ENCODE data around the gene VARS2. TPM values are rescaled to one million over a fixed set of nuclear protein-coding genes. Genes with fewer than 3 reads are reported as not detected.
A peak's percentile ranks its signal among the peaks of the same experiment; 100 is the strongest.

The VARS2 gene
- polyA plus RNA-seq, 5 donors = 35.3 to 52.5 (median 46.9) TPM

DNA sequence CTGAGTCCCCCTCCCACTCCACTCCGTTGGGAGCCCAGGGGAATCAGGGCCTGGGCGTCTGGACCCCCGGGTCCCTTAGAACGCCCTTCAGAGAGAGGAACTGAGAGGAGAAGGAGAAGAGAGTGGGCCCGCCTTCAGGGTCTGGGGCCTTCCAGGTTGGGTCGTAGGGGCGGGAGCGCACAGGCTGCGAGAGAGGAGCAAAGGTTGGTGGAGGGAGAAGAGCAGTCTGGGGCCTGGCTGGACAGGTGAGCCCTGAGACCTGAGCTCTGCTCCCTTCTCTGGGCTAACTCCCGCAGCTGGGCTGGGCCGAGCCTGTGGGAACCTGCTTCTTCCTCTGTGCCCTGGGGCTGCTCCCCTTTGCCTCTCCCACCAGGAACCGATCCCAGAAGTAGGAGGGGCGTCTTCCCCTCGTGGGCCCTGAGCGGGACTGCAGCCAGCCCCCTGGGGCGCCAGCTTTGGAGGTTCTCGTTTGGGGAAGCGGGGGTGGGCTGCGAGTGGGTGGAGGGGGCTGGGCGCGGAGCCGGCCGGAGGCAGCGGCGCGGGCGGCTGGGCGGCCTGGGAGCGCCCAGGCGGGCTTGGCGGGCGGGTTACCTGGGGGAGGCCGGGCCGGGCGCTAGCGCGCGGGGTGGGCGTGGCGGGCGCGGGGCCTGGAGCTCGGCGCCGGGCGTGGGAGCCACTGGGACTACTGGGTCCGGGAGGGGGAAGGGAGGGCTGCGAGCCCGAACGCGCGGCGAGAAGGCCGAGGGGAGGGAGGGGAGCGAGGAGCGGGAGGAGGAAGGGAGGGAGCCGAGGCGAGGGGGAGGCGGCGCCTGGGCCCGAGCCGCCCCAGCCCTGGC, 30.1 kb upstream of the VARS2 start, which contains the start of gene DDR1:
Gene DDR1 (plus strand): TSS at position 835 of the 836 bp plus-strand sequence. CDS start 4,211 bp downstream, outside the sequence.
- DNase-seq = peak; percentile 83 to 84

DNA sequence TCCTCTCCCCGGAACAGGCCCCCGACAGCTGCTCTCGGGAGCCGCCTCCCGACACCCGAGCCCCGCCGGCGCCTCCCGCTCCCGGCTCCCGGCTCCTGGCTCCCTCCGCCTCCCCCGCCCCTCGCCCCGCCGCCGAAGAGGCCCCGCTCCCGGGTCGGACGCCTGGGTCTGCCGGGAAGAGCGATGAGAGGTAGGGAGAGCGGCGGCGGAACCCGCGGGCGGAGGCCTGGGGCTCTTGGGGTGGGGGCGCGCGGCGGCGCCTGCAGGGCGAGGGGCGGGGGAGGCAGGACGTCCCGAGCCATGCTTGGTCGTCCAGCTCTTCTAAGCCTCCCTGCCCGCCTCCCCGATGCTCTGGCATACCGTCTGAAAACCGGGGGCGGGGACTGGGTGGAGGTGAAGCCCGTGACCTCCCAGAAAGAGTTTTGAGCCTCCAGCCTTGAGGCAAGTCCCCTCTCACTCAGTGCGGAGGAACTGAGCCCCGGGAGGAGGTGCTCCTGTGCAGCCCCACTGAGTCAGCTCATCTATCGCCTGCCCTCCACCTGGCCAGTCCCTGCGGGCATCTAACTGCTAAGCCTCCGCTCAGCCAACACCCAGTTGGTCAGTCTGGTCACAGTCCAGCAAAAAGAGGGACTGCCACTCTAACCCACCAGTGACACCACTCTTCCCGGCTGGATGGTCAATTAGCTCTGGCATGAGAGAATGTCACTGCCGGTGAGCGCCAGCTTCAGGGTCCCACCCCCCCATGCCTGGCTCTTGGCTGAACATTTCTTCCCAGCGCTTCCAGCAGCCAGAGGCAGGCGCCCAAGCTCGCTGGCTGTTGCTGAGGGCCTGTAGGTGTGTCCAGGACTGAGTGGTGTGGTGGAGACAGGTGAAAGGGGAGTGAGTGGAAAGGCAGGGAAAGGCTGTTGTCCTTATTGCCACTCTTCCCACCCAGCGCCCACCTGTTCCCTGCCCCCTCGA, 29.2 kb upstream of the VARS2 start:
- peak in 1 of 2 donors; percentile 37 for DNase-seq

DNA sequence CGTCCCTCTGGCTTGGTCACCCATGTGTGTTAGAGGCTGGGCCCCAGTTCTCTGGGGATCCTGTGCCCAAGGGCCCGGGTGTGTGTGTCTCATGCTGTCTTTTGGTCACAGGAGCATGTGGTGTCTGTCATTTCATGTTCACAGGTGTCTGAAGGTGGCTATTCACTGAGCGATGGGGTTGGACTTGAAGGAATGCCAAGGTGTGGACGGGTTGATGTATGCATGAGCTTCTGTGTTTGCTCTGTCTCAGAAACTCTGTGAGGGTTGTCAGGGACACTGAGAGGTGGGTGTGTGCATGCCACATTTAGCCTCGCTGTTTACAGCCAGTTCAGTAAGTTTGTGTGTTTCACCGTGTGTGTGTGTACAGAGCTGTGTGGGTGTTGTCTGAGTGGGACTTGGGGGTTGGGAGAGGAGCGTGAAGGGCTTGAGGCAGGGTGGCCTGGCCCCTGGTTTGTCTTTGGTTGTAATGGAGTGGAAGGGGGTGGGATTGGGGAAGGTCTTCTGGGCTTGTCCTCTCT, 28.5 kb upstream of the VARS2 start:
- peak in 1 of 2 donors; percentile 42 for DNase-seq

DNA sequence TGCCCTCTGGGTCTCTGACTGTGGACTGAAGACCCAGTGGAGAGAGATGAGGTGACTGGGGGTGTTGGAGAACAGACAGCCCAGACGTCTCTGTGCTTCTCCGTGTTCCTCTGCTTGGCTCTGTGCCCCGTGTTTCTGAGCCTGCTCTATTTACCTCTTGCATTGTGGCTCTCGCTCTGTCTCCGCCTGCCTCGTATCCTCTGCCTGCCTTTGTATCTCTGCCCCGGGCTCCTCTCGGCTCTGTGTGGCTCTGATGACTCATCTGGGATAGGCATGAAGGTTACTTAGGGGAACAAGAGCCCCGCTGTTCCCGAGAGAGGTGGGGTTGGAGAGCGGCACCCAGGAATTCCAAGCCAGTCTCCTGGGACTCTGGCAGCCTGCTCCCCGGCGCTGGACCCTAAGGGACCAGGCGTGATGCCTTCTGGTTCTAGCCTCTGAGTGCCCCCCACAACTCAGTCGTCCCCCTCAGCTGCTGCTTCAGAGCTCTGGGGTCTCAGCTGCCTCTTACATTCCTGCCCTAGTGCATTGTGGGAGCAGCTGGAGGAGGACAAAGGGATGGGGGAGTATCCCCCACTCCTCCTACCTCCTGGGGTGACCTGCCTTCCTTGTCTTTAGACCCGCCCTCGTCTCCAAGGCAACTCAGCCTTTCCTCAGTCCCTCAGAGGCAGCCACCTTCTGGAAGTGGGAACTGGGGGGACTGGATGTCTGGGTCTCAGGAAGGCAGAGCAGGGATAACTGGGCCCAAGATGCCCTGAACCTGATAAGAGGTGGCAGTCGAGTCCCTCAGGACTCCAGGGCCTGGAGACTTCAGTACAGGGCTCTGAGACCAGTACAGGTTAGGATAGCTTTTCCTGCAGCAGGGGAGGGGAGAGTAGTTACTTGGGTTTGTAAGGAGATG, 27.8 kb upstream of the VARS2 start:
- DNase-seq = no peak

DNA sequence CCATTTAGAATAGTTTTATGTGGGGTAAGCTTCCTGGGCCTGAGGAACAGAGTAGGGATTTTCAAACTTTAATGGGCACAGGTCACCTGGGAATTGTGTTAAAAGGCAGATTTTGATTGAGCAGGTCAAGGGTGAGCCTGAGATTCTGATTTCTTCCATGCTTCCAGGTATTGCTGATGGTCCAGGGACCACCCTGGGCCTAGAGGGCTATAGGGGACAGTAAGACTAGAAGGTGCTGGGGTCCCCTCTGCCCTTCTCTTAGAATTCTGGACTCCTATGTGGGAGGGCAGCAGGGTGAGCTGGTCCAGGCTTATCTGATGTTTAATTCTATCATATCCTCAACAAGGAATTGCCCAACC, 27.2 kb upstream of the VARS2 start:
- no peak for DNase-seq

DNA sequence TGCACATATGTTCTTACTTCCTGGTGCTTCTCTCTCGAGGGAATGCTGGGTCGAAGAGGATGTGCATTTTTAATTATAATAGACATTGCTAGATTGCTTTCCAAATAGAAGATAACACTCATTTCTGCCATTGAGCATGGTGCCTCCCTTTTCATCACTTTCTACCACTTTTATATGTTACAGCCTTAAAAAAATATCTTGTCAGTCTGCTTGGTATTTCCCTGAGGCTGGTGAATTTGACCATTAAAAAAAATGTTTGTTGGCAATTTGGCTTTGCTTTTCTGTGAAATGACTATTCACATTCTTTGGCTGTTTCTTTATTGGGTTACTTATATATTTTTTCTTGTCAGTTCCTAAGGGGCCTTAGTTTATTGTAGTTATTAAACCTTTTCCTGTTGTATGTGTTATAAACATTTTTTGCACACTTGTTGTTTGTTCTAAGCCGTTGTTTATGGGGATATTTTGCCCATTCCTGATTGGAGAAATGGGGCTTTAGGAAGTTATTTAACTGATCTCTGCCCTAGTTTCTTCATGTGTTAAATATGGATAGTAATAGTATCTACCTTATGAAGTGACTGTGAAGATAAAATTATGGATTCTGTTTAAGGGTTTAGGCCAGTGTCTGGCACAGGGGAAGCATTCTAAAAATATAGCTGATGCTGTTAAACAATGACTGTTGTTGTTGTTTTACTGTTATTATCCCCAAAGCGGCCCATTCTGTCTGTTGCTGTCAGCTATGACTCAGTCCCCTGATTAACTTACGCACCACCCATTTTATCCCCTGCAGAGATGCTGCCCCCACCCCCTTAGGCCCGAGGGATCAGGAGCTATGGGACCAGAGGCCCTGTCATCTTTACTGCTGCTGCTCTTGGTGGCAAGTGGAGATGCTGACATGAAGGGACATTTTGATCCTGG, 25.9 kb upstream of the VARS2 start:
- peak in 1 of 2 donors; percentile 42 for DNase-seq

DNA sequence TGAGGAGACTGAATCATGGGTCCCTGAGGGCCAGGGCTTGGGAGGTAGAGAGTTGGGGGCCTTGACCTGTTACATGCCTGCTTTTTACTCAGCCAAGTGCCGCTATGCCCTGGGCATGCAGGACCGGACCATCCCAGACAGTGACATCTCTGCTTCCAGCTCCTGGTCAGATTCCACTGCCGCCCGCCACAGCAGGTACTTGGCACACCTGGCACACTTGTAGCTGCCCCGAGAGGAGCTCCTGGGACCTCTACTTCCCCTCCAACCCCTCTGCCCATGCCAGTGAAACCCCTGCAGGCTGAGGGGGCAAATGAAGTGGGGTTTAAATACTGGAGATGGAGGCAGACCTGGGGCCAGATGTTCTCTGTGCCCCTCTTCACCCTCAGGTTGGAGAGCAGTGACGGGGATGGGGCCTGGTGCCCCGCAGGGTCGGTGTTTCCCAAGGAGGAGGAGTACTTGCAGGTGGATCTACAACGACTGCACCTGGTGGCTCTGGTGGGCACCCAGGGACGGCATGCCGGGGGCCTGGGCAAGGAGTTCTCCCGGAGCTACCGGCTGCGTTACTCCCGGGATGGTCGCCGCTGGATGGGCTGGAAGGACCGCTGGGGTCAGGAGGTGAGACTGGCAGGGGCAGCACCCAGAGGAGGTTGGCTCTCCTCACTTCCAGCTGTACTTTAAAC, 25.1 kb upstream of the VARS2 start:
- no peak for DNase-seq

DNA sequence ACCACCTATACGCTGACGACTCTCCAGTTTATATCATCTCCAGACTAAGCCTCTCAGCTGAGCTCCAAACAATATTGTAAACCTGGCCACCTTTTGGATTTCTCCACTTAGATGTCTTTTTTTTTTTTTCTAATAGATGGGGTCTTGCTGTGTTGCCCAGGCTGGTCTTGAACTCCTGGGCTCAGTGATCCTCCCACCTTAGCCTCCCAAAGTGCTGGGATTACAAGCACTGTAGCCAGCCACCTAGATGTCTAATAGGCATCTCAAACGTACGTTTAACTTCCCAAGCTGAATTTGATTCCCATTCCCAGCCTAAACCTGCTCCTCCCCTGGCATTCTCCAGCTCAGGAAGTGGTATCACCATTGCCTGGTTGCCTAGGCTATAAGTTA, 24.5 kb upstream of the VARS2 start:
- no peak for DNase-seq

DNA sequence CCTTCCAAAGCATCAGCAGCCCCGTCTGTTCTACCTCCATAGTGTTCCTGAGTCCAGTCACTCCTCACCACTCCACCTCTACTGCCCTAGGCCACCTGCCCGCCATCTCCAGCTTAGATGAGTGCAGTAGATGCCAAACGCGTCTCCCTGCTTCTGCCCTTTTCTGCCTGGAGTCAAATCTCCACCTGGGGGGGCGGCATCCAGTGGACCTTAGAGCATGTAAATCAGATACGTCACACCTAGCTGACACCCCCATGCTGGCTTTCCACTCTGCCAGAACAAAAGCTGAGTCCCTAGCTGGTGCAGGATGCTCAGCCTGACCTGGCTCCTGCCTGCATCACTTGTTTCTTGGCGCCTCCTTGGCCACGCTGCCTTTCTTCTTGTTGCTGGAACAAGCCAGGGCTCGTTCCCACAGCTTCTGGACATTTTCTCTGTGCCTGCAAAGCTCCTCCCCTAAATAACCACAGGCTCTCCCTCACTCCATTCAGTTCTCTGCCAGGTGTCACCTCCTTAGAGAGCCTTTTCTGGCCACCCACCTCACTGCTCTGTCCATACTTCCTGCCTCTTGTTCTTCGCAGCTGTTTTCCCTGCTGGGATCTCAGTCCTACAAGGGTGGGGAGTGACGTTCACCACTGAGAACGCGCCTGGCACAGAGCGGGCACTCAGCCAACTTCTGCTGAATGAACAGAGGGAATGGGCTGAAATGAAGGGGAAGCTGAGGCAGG, 24.0 kb upstream of the VARS2 start:
- DNase-seq = no peak

DNA sequence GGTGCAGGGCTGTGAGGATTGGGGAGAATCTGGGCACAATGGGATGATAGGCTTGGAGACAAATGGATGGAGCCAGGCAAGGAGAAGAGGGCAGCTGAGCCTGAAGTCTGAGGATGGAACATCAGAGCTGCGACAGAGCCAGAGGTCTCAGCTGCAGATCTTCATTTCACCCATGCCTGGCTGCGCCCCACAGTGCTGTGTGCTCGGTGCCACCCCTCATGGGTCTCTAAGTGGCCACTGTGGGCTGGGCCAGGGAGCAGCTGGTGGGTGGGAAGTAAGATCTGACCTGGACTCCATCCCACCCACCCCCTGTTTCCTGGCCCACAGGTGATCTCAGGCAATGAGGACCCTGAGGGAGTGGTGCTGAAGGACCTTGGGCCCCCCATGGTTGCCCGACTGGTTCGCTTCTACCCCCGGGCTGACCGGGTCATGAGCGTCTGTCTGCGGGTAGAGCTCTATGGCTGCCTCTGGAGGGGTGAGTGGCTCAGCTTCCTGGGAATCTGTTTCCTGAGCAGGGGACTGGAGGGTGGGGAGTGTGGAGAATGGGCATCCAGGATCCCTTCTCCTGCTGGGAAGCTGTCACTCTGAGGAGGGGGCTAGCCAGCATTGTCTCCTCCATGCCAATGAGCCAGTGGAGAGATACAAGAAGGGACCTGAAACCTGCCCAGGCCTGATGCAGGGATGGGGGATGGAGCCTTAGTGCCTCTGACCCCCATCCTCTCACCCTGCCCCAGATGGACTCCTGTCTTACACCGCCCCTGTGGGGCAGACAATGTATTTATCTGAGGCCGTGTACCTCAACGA, 23.2 kb upstream of the VARS2 start:
- no peak for DNase-seq

DNA sequence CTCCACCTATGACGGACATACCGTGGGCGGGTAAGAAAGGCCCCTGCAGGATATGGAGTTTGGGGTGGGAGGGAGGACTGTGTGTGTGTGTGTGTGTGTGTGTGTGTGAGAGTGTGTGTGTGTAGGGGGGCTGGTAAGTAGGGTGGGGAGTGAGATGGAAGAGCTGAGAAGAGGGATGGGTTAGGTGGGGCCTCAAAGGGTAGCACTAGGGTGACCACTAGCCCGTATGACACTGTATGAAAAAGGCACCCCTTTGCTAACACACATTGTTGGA, 22.7 kb upstream of the VARS2 start:
- DNase-seq = no peak

DNA sequence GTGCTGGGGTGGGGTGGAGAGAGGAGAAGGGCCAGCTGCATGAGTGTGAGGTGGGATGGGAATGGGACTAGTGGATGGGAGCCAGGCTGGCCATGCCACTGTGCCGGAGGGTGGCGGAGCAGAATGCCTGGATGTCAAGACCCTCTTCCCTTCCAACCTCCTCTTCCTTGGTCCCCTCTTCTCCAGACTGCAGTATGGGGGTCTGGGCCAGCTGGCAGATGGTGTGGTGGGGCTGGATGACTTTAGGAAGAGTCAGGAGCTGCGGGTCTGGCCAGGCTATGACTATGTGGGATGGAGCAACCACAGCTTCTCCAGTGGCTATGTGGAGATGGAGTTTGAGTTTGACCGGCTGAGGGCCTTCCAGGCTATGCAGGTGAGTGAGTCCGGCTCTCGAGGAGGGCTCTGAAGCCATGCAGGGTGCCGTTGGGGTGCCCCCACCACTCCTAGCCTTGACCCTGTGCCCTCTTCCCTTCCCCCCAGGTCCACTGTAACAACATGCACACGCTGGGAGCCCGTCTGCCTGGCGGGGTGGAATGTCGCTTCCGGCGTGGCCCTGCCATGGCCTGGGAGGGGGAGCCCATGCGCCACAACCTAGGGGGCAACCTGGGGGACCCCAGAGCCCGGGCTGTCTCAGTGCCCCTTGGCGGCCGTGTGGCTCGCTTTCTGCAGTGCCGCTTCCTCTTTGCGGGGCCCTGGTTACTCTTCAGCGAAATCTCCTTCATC, 22.1 kb upstream of the VARS2 start:
- no peak for DNase-seq

DNA sequence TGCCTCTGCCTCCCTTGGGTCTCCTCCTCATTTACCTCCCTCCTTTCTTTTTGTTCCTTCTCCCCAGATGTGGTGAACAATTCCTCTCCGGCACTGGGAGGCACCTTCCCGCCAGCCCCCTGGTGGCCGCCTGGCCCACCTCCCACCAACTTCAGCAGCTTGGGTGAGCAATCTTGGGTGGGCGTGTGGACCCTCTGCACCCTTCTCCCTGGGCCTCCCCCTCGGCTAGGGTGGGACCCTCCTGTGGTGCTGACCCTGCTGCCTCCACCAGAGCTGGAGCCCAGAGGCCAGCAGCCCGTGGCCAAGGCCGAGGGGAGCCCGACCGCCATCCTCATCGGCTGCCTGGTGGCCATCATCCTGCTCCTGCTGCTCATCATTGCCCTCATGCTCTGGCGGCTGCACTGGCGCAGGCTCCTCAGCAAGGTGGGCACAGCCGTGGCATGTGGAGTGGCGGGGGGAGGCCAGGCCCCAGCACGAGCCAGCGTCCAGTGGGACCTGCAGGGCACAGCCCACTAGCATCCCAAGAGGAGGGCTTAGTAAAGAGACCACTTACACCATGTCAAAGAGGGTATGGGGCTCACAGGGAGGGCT, 20.9 kb upstream of the VARS2 start:
- no peak for DNase-seq

DNA sequence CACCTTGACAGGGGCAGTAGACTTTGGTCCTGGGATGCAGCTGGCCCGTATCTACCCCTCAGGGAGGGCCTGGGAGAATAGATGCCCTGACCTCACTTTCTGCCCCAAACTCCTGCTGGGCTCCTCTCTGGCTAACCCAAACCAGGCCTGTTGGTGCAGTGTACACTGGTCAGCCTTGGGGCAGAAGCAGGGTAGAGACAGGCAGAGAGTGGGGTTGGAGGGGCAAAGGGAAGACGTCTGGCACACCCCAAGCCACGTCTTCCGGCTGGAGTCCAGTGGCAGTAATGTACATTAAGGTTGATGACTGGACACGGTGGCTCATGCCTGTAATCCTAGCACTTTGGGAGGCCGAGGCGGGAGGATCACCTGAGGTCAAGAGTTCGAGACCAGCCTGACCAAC, 20.4 kb upstream of the VARS2 start:
- no peak for DNase-seq

DNA sequence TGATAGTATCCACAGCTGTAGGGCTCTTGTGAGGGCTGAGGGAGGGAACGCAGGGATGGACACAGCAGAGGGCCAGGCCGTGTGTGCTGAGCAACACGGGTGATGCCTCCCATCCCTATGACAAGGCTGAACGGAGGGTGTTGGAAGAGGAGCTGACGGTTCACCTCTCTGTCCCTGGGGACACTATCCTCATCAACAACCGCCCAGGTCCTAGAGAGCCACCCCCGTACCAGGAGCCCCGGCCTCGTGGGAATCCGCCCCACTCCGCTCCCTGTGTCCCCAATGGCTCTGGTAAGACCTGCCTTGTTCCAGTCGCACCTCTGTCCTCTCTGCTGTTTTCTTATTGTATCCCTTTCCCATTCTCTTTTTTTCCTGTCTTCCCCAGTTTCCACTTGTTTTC, 19.7 kb upstream of the VARS2 start:
- DNase-seq = no peak

DNA sequence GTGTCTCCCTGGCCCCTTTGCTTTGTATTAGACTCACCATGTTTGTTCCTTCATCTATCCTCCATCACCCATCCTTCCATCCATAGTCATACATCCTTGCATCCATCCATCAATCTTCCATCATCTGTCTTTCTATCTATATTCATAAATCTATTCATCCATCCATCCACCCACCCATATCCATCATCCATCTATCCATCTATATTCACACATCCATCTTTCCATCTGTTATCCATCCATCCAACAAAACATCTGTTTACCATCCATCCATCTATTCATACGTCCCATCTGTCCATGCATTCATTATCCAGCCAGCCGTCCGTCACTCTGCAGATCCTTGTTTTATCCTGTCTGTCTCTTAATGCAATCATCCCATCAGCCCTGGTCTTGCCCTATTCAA, 19.1 kb upstream of the VARS2 start:
- DNase-seq = no peak

DNA sequence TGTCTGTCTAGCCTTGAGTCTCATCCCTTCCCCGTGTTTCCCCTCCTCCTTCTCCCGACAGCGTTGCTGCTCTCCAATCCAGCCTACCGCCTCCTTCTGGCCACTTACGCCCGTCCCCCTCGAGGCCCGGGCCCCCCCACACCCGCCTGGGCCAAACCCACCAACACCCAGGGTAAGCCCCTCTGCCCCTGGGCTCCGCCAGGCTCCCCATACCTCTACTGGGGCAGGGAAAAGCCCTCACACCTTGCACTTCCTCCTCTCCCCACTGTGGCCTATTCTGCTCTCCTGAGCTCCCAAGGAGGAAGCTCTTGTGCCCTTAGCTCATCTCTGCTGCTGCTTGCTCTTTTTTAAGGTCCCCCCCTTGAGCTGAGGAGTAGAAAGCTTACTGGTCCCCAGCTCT, 18.7 kb upstream of the VARS2 start:
- DNase-seq = no peak
